Sigmoid colon (tissue), 7 donors: ENCODE results near the gene MAGI2. TPM values are rescaled to one million over a fixed set of nuclear protein-coding genes. Genes with fewer than 3 reads are reported as not detected.
A peak's percentile ranks its signal among the peaks of the same experiment; 100 is the strongest.

ENCODE experiments used
- DNase-seq: peaks from one replicate; pipeline ENCODE4 v3.0.0-alpha.2; 2019
- H3K27ac ChIP-seq, 4 donors: fragments of 200-600 bp; sonication (generic); one replicate each; pipeline ENCODE4 v1.5.1; 2016 to 2019; ENCODE audit warnings: mild to moderate bottlenecking in 1 of 4
- H3K27me3 ChIP-seq, 3 donors: fragments of 200-600 bp; sonication (generic); one replicate each; pipeline ENCODE4 v1.5.1; 2019; ENCODE audit warnings: mild to moderate bottlenecking in 1 of 3
- H3K36me3 ChIP-seq, 4 donors: fragments of 200-600 bp; sonication (generic); one replicate each; pipeline ENCODE4 v1.5.1; 2016 to 2019
- H3K4me1 ChIP-seq, 4 donors: fragments of 200-600 bp; sonication (generic); one replicate each; pipeline ENCODE4 v1.5.1; 2017 to 2019
- H3K4me3 ChIP-seq, 4 donors: fragments of 200-600 bp; sonication (generic); one replicate each; pipeline ENCODE4 v1.5.1; 2017 to 2019; ENCODE audit warnings: mild to moderate bottlenecking in 2 of 4, moderate library complexity in 1 of 4
- H3K9me3 ChIP-seq, 4 donors: fragments of 200-600 bp in 3 of 4; sonication (generic) in 3 of 4; one replicate each; pipeline versions ENCODE4 v1.5.1 to v1.6.1; 2013 to 2019
- EP300 ChIP-seq, 4 donors: sonication (generic); formaldehyde crosslinking; IDR thresholded peaks; one replicate each; pipeline ENCODE4 v1.6.1; 2017; ENCODE audit warnings: antibody characterized with exemption in 4 of 4
- POLR2A ChIP-seq, 2 donors: fragments of 450-650 bp; IDR thresholded peaks; one replicate each; pipeline ENCODE4 v1.6.1; 2016; ENCODE audit warnings: antibody characterized with exemption in 2 of 2, mild to moderate bottlenecking in 2 of 2, moderate library complexity in 2 of 2
- POLR2AphosphoS5 ChIP-seq, 4 donors: sonication (generic); formaldehyde crosslinking; IDR thresholded peaks; one replicate each; pipeline ENCODE4 v1.6.1; 2017; ENCODE audit warnings: antibody characterized with exemption in 4 of 4
- WGBS, 2 donors: extraction: QIAGEN DNeasy Blood & Tissue Kit; methylation state at CpG; one replicate each; pipeline ENCODE4 v1.1.7; 2013; 5-methylcytosine and 5-hydroxymethylcytosine counted together
- intact Hi-C: fragments of 100-400 bp; cut with DNase I; formaldehyde crosslinking; loops from one replicate; pipeline ENCODE4 v1.15.1; 2023
- polyA plus RNA-seq, 3 donors: library from polyadenylated mRNA; stranded (reverse); fragments of 200-250 nt; gene quantifications; one replicate each; pipeline ENCODE4 v1.2.3, GENCODE V29; 2013
- total RNA-seq, 4 donors: library from RNA; depleted of rRNA; stranded (reverse); fragments of >200 nt; gene quantifications; one replicate each; pipeline ENCODE4 v1.1.0, GENCODE V29; 2016
- TF ChIP-seq, protein P1 (sequence below), 4 experiments: fragments of 450-650 bp in 3 of 4; fragments of 200-600 bp in 1 of 4; IDR thresholded peaks; one replicate each; pipeline ENCODE4 v1.5.1; 2016 to 2019; ENCODE audit warnings: antibody characterized with exemption in 4 of 4, mild to moderate bottlenecking in 3 of 4, moderate library complexity in 2 of 4
- donor health status: healthy with polysubstance abuse.
- donor health status: Bipolar disorder and iron deficiency.
- donor health status: healthy.

Gene MAGI2
- total and polyA plus RNA-seq, 7 donors = 0.69 to 26.9 (median 14.7) TPM

GRCh38 chr7:79282070-79282694 lies 171.3 kb downstream of the MAGI2 start:
- Histone ChIP-seq H3K9me3 (no peaks in the 10 kb centered on the region), H3K4me3 (no peak overlapping the region), H3K4me1 (peaks cover 0 to 30% (median 15%) of the 10 kb centered on the region in 4 donors), H3K27ac (no peak overlapping the region), H3K36me3 (no peaks in the 10 kb centered on the region), H3K27me3 (no peaks in the 10 kb centered on the region)
- no peak for DNase-seq
- 15 to 30% methylated on average over 7 of the region's 7 CpGs for WGBS, 2 donors
- intact Hi-C loops = no loop called here
- TF ChIP-seq POLR2A (IDR thresholded peaks at IDR 0.05) = no peak
- no peak for TF ChIP-seq EP300 (IDR thresholded peaks at IDR 0.05)
- TF ChIP-seq, protein P1, sequence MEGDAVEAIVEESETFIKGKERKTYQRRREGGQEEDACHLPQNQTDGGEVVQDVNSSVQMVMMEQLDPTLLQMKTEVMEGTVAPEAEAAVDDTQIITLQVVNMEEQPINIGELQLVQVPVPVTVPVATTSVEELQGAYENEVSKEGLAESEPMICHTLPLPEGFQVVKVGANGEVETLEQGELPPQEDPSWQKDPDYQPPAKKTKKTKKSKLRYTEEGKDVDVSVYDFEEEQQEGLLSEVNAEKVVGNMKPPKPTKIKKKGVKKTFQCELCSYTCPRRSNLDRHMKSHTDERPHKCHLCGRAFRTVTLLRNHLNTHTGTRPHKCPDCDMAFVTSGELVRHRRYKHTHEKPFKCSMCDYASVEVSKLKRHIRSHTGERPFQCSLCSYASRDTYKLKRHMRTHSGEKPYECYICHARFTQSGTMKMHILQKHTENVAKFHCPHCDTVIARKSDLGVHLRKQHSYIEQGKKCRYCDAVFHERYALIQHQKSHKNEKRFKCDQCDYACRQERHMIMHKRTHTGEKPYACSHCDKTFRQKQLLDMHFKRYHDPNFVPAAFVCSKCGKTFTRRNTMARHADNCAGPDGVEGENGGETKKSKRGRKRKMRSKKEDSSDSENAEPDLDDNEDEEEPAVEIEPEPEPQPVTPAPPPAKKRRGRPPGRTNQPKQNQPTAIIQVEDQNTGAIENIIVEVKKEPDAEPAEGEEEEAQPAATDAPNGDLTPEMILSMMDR (IDR thresholded peaks at IDR 0.05) = peak in 3 of 4 experiments; percentile 24 to 35 (median 24)
- TF ChIP-seq POLR2AphosphoS5 (IDR thresholded peaks at IDR 0.05) = no peak

DNA sequence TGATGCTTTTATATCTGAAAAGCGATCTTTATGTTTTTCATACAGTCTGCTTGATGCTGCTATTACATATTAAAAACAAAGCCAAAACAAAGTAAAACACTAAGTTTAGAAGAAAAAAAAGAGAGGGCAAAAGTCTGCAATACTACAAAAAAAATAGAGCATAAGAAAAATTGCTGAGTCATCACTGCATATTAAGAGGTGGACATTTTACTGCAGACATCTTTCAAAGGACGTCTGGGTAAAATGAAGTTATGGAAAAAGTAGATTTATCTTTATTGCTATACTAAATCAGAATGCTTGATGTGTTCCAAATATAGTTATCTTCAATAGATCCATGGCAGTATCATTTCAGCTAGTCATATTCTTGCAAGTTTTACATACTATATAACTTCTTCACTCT lies 172.0 kb downstream of the MAGI2 start:
- Histone ChIP-seq H3K4me1 (peaks cover 0 to 30% (median 15%) of the 10 kb centered on the region in 4 donors), H3K27ac (no peak overlapping the region), H3K36me3 (no peaks in the 10 kb centered on the region), H3K9me3 (no peaks in the 10 kb centered on the region), H3K27me3 (no peaks in the 10 kb centered on the region), H3K4me3 (no peak overlapping the region)
- 51 to 61% methylated on average over 2 of the region's 2 CpGs for WGBS, 2 donors
- intact Hi-C loops = no loop called here
- TF ChIP-seq POLR2AphosphoS5 (IDR thresholded peaks at IDR 0.05) (no peak), EP300 (IDR thresholded peaks at IDR 0.05) (no peak), POLR2A (IDR thresholded peaks at IDR 0.05) (no peak)
- TF ChIP-seq, protein P1 (IDR thresholded peaks at IDR 0.05) = no peak
- no peak for DNase-seq

- Histone ChIP-seq H3K36me3 (no peaks in the 10 kb centered on the region), H3K4me1 (no peaks in the 10 kb centered on the region), H3K9me3 (no peaks in the 10 kb centered on the region), H3K27me3 (no peaks in the 10 kb centered on the region), H3K4me3 (no peak overlapping the region), H3K27ac (no peak overlapping the region)
- intact Hi-C loops = no loop called here
- WGBS, 2 donors = 85 to 86% methylated on average over 2 of the region's 2 CpGs
- no peak for DNase-seq
- no peak for TF ChIP-seq POLR2AphosphoS5 (IDR thresholded peaks at IDR 0.05)
- no peak for TF ChIP-seq POLR2A (IDR thresholded peaks at IDR 0.05)
- TF ChIP-seq, protein P1 (IDR thresholded peaks at IDR 0.05) = no peak
- no peak for TF ChIP-seq EP300 (IDR thresholded peaks at IDR 0.05)
Observed at GRCh38 chr7:79272938-79273337, 180.5 kb downstream of the MAGI2 start.

GRCh38 chr7:79272066-79272669 lies 181.3 kb downstream of the MAGI2 start:
- WGBS, 2 donors = 29 to 36% methylated on average over 4 of the region's 4 CpGs
- intact Hi-C loops = no loop called here

More at GRCh38 chr7:79272066-79272669, 181.3 kb downstream of the MAGI2 start:
- Histone ChIP-seq H3K9me3 (no peaks in the 10 kb centered on the region), H3K27me3 (no peaks in the 10 kb centered on the region), H3K4me1 (no peaks in the 10 kb centered on the region), H3K27ac (no peak overlapping the region), H3K4me3 (no peak overlapping the region), H3K36me3 (no peaks in the 10 kb centered on the region)
- no peak for DNase-seq
- TF ChIP-seq, protein P1 (IDR thresholded peaks at IDR 0.05) = peak in 2 of 4 experiments; percentile 30 to 57
- TF ChIP-seq EP300 (IDR thresholded peaks at IDR 0.05) = no peak
